HG02852 (cell line): ENCODE measurements around the gene ARFIP2.

Source experiments
- ATAC-seq: cut with Tn5 transposase; IDR thresholded peaks from one replicate; pipeline ENCODE4 v1.9.1; 2021; ENCODE audit warnings: mild to moderate bottlenecking, moderate library complexity; ENCODE audit not compliant: unreplicated experiment

ARFIP2 gene

GRCh38 chr11:6483015-6483414, 1.9 kb upstream of the ARFIP2 start:
- ATAC-seq, result no peak

GRCh38 chr11:6482441-6482840, 1.3 kb upstream of the ARFIP2 start:
- ATAC-seq, result no peak

- ATAC-seq, result no peak
Measured at GRCh38 chr11:6481924-6482275, 769 bp upstream of the ARFIP2 start.

GRCh38 chr11:6480299-6480914, 724 bp downstream of the ARFIP2 start:
- ATAC-seq, result no peak

- ATAC-seq, result no peak
Measured at GRCh38 chr11:6476571-6476970, 4.6 kb downstream of the ARFIP2 start.

GRCh38 chr11:6475936-6476335, 5.2 kb downstream of the ARFIP2 start:
- ATAC-seq, result no peak

- ATAC-seq, result no peak
Measured at GRCh38 chr11:6474806-6475500, 6.2 kb downstream of the ARFIP2 start.

- peak; percentile 3 for ATAC-seq
Measured at GRCh38 chr11:6474413-6474792, 6.7 kb downstream of the ARFIP2 start.

- peak; percentile 72 for ATAC-seq
Measured at GRCh38 chr11:6473451-6474412, 7.4 kb downstream of the ARFIP2 start, which contains the start of gene TRIM3. Gene TRIM3, minus strand, starts transcription at chr11:6473941. Its CDS starts 8,246 bp downstream, at chr11:6465695.

GRCh38 chr11:6472934-6473333, 8.2 kb downstream of the ARFIP2 start:
- ATAC-seq, result no peak

GRCh38 chr11:6469599-6469998, 11.5 kb downstream of the ARFIP2 start:
- no peak for ATAC-seq

GRCh38 chr11:6468712-6469495, 12.2 kb downstream of the ARFIP2 start:
- peak; percentile 63 for ATAC-seq

- ATAC-seq, result no peak
Measured at GRCh38 chr11:6459099-6459450, 22.1 kb downstream of the ARFIP2 start.

- ATAC-seq, result no peak
Measured at GRCh38 chr11:6458352-6459098, 22.6 kb downstream of the ARFIP2 start.

- ATAC-seq, result no peak
Measured at GRCh38 chr11:6457581-6458320, 23.4 kb downstream of the ARFIP2 start.

GRCh38 chr11:6456361-6457073, 24.6 kb downstream of the ARFIP2 start:
- no peak for ATAC-seq

- no peak for ATAC-seq
Measured at GRCh38 chr11:6455070-6455469, 26.1 kb downstream of the ARFIP2 start.

GRCh38 chr11:6453152-6453551, 28.0 kb downstream of the ARFIP2 start:
- ATAC-seq, result no peak

- no peak for ATAC-seq
Measured at GRCh38 chr11:6452219-6452618, 28.9 kb downstream of the ARFIP2 start.
